ENCODE data around the gene SGCA.

DNA sequence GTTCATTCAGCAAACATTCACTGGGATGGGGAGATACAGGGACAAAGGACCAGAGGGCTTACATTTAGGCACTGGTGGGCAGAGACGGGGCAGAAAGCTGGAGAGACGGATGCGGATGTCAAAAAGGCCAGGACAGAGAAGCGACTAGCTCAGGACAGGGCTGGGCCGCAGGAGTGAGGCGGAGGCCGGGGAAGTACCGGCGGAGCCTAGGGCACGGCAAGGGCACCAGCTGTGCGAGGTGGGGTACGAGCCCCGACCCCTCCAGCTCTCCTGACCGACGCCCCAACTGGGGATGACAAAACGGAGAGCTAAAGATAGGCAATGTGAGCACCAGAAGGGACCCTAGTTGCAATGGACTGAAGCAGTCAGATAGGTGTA is 3.9 kb upstream of the SGCA start:
- TF ChIP-seq SRY (CRISPR knock-in tag; IDR thresholded peaks at IDR 0.05) (no peak), RFX5 (IDR thresholded peaks at IDR 0.05; ENCODE audit: low read depth, low read length) (no peak), ZNF501 (CRISPR knock-in tag; IDR thresholded peaks at IDR 0.05) (no peak), ZSCAN21 (CRISPR knock-in tag; IDR thresholded peaks at IDR 0.05; ENCODE audit: borderline replicate concordance) (no peak), ZFP36L1 (CRISPR knock-in tag; IDR thresholded peaks at IDR 0.05) (no peak), ZNF615 (CRISPR knock-in tag; IDR thresholded peaks at IDR 0.05; ENCODE audit: borderline replicate concordance) (no peak), JUNB (CRISPR knock-in tag; IDR thresholded peaks at IDR 0.05; ENCODE audit: borderline replicate concordance) (no peak), THAP11 (CRISPR knock-in tag; IDR thresholded peaks at IDR 0.05) (no peak)
- TF ChIP-seq, protein P1, sequence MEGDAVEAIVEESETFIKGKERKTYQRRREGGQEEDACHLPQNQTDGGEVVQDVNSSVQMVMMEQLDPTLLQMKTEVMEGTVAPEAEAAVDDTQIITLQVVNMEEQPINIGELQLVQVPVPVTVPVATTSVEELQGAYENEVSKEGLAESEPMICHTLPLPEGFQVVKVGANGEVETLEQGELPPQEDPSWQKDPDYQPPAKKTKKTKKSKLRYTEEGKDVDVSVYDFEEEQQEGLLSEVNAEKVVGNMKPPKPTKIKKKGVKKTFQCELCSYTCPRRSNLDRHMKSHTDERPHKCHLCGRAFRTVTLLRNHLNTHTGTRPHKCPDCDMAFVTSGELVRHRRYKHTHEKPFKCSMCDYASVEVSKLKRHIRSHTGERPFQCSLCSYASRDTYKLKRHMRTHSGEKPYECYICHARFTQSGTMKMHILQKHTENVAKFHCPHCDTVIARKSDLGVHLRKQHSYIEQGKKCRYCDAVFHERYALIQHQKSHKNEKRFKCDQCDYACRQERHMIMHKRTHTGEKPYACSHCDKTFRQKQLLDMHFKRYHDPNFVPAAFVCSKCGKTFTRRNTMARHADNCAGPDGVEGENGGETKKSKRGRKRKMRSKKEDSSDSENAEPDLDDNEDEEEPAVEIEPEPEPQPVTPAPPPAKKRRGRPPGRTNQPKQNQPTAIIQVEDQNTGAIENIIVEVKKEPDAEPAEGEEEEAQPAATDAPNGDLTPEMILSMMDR (CRISPR knock-in tag; IDR thresholded peaks at IDR 0.05) = no peak
- TF ChIP-seq, protein P2, sequence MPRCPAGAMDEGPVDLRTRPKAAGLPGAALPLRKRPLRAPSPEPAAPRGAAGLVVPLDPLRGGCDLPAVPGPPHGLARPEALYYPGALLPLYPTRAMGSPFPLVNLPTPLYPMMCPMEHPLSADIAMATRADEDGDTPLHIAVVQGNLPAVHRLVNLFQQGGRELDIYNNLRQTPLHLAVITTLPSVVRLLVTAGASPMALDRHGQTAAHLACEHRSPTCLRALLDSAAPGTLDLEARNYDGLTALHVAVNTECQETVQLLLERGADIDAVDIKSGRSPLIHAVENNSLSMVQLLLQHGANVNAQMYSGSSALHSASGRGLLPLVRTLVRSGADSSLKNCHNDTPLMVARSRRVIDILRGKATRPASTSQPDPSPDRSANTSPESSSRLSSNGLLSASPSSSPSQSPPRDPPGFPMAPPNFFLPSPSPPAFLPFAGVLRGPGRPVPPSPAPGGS (CRISPR knock-in tag; IDR thresholded peaks at IDR 0.05) = no peak
